GM06990 (cell line): ENCODE results near the gene UBE2E1.

Experiments used
- DNase-seq: peaks from one replicate; pipeline ENCODE4 v3.0.0-alpha.2; 2011; ENCODE audit not compliant: insufficient read length; ENCODE audit errors: extremely low read depth
- H3K27me3 ChIP-seq: replicated peaks from 2 replicates; pipeline ENCODE4 v1.6.0; 2011; ENCODE audit warnings: low read length; ENCODE audit not compliant: control insufficient read depth, insufficient read depth
- H3K36me3 ChIP-seq: 2 replicates; pipeline ENCODE4 v1.5.1; 2011; ENCODE audit warnings: low read length; ENCODE audit not compliant: control insufficient read depth, insufficient read depth
- H3K4me3 ChIP-seq: replicated peaks from 2 replicates; pipeline ENCODE4 v1.5.1; 2011; ENCODE audit warnings: low read depth, mild to moderate bottlenecking, control low read depth, low read length
- CTCF ChIP-seq: IDR thresholded peaks from 2 replicates; pipeline ENCODE4 v1.5.1; 2011; ENCODE audit warnings: low read length, control low read depth, mild to moderate bottlenecking, inconsistent platforms; ENCODE audit not compliant: insufficient read depth, poor library complexity, severe bottlenecking

UBE2E1 gene

DNA sequence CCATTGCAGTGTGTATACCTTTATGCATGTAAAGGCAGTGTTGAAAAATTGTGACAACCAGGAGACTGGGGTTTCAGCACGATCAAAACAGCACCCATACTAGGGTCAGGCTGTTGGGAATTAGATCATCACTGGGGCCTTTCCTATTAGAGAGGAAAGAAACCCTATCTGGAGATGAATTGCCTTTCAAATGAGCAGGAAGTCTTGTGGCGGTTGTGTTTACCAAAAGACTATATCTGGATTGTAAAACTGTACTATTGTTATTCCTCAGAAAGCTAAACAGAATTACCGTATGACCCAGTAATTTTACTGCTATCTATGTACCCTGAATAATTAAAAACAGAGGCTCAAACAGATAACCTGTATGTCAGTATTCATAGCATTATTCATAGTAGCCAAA is 10.1 kb downstream of the UBE2E1 start:
- TF ChIP-seq CTCF = no peak
- H3K36me3 ChIP-seq = no peaks in the 10 kb centered on the region
- no peak overlapping the region for H3K4me3 ChIP-seq
- DNase-seq = no peak
- no peaks in the 10 kb centered on the region for H3K27me3 ChIP-seq

- no peak overlapping the region for H3K4me3 ChIP-seq
- no peak for TF ChIP-seq CTCF
- H3K27me3 ChIP-seq = no peaks in the 10 kb centered on the region
- H3K36me3 ChIP-seq = no peaks in the 10 kb centered on the region; the same call in 1 of the 2 replicates
- DNase-seq = no peak
Measured at GRCh38 chr3:23816721-23817120, 11.0 kb downstream of the UBE2E1 start.

- DNase-seq = no peak
- H3K4me3 ChIP-seq = no peak overlapping the region
- TF ChIP-seq CTCF = no peak
- no peaks in the 10 kb centered on the region for H3K27me3 ChIP-seq
- no peaks in the 10 kb centered on the region; the same call in 1 of the 2 replicates for H3K36me3 ChIP-seq
Measured at GRCh38 chr3:23817508-23818223, 11.9 kb downstream of the UBE2E1 start.

- H3K36me3 ChIP-seq = no peaks in the 10 kb centered on the region; the same call in 1 of the 2 replicates
- no peaks in the 10 kb centered on the region for H3K27me3 ChIP-seq
- TF ChIP-seq CTCF = no peak
- DNase-seq = no peak
- H3K4me3 ChIP-seq = no peak overlapping the region
Measured at GRCh38 chr3:23819599-23820360, 14.0 kb downstream of the UBE2E1 start.

GRCh38 chr3:23820888-23821287 is 15.1 kb downstream of the UBE2E1 start:
- DNase-seq = no peak
- no peak overlapping the region for H3K4me3 ChIP-seq
- H3K36me3 ChIP-seq = no peaks in the 10 kb centered on the region; the same call in 1 of the 2 replicates
- no peak for TF ChIP-seq CTCF
- no peaks in the 10 kb centered on the region for H3K27me3 ChIP-seq
